Sigmoid colon (tissue), 7 donors: ENCODE measurements around the gene CEP44. TPM values are rescaled to one million over a fixed set of nuclear protein-coding genes. Genes with fewer than 3 reads are reported as not detected.

ENCODE experiments used
- DNase-seq: peaks from one replicate; pipeline ENCODE4 v3.0.0-alpha.2; 2019
- H3K27ac ChIP-seq, 4 donors: fragments of 200-600 bp; sonication (generic); one replicate each; pipeline ENCODE4 v1.5.1; 2016 to 2019; ENCODE audit warnings: mild to moderate bottlenecking in 1 of 4
- H3K27me3 ChIP-seq, 3 donors: fragments of 200-600 bp; sonication (generic); one replicate each; pipeline ENCODE4 v1.5.1; 2019; ENCODE audit warnings: mild to moderate bottlenecking in 1 of 3
- H3K36me3 ChIP-seq, 4 donors: fragments of 200-600 bp; sonication (generic); one replicate each; pipeline ENCODE4 v1.5.1; 2016 to 2019
- H3K4me1 ChIP-seq, 4 donors: fragments of 200-600 bp; sonication (generic); one replicate each; pipeline ENCODE4 v1.5.1; 2017 to 2019
- H3K4me3 ChIP-seq, 4 donors: fragments of 200-600 bp; sonication (generic); one replicate each; pipeline ENCODE4 v1.5.1; 2017 to 2019; ENCODE audit warnings: mild to moderate bottlenecking in 2 of 4, moderate library complexity in 1 of 4
- H3K9me3 ChIP-seq, 4 donors: fragments of 200-600 bp in 3 of 4; sonication (generic) in 3 of 4; one replicate each; pipeline versions ENCODE4 v1.5.1 to v1.6.1; 2013 to 2019
- CTCF ChIP-seq, 4 experiments: fragments of 450-650 bp in 3 of 4; fragments of 200-600 bp in 1 of 4; IDR thresholded peaks; one replicate each; pipeline ENCODE4 v1.5.1; 2016 to 2019; ENCODE audit warnings: antibody characterized with exemption in 4 of 4, mild to moderate bottlenecking in 3 of 4, moderate library complexity in 2 of 4
- EP300 ChIP-seq, 4 donors: sonication (generic); formaldehyde crosslinking; IDR thresholded peaks; one replicate each; pipeline ENCODE4 v1.6.1; 2017; ENCODE audit warnings: antibody characterized with exemption in 4 of 4
- POLR2A ChIP-seq, 2 donors: fragments of 450-650 bp; IDR thresholded peaks; one replicate each; pipeline ENCODE4 v1.6.1; 2016; ENCODE audit warnings: antibody characterized with exemption in 2 of 2, mild to moderate bottlenecking in 2 of 2, moderate library complexity in 2 of 2
- POLR2AphosphoS5 ChIP-seq, 4 donors: sonication (generic); formaldehyde crosslinking; IDR thresholded peaks; one replicate each; pipeline ENCODE4 v1.6.1; 2017; ENCODE audit warnings: antibody characterized with exemption in 4 of 4
- WGBS, 2 donors: extraction: QIAGEN DNeasy Blood & Tissue Kit; methylation state at CpG; one replicate each; pipeline ENCODE4 v1.1.7; 2013; 5-methylcytosine and 5-hydroxymethylcytosine counted together
- intact Hi-C: fragments of 100-400 bp; cut with DNase I; formaldehyde crosslinking; loops from one replicate; pipeline ENCODE4 v1.15.1; 2023
- polyA plus RNA-seq, 3 donors: library from polyadenylated mRNA; stranded (reverse); fragments of 200-250 nt; gene quantifications; one replicate each; pipeline ENCODE4 v1.2.3, GENCODE V29; 2013
- total RNA-seq, 4 donors: library from RNA; depleted of rRNA; stranded (reverse); fragments of >200 nt; gene quantifications; one replicate each; pipeline ENCODE4 v1.1.0, GENCODE V29; 2016
- donor health status: healthy with polysubstance abuse.
- donor health status: Bipolar disorder and iron deficiency.
- donor health status: healthy.

The CEP44 gene
- total and polyA plus RNA-seq, 7 donors, result 3.9 to 47.4 (median 24.6) TPM

GRCh38 chr4:174381440-174381800 is 97.7 kb downstream of the CEP44 start:
- intact Hi-C loops, result no loop called here
- Histone ChIP-seq H3K27ac (no peak overlapping the region), H3K4me3 (no peak overlapping the region), H3K9me3 (no peaks in the 10 kb centered on the region), H3K36me3 (no peaks in the 10 kb centered on the region), H3K27me3 (no peaks in the 10 kb centered on the region), H3K4me1 (no peaks in the 10 kb centered on the region)
- WGBS, 2 donors, result 32 to 87% methylated on average over 1 of the region's 1 CpG
- TF ChIP-seq POLR2AphosphoS5 (IDR thresholded peaks at IDR 0.05), result no peak
- TF ChIP-seq EP300 (IDR thresholded peaks at IDR 0.05), result no peak
- no peak for TF ChIP-seq POLR2A (IDR thresholded peaks at IDR 0.05)
- no peak for TF ChIP-seq CTCF (IDR thresholded peaks at IDR 0.05)
- no peak for DNase-seq

Other genes with a start within 250 kb of the CEP44 start
- 10 to 100 TPM; 42.8 to 68.8 (median 55.8) TPM for gene FBXO8, start 244 bp upstream of the CEP44 start, total RNA-seq
- gene FBXO8, start 244 bp upstream of the CEP44 start, polyA plus RNA-seq, result 10 to 100 TPM; 14.5 to 36.5 (median 34.2) TPM
- gene HPGD, start 238.6 kb downstream of the CEP44 start, total RNA-seq, result 100 to 1,000 TPM; 134 to 232 (median 165) TPM
- 100 to 1,000 TPM in 2 of 3 donors, 10 to 100 TPM in 1; 71.9 to 659 (median 249) TPM for gene HPGD, start 238.6 kb downstream of the CEP44 start, polyA plus RNA-seq